GM18858 (cell line): ENCODE measurements around the gene ABCA1.
A peak's percentile ranks its signal among the peaks of the same experiment; 100 is the strongest.
"Not testable (repeated sequence)": the region's sequence is repeated elsewhere in the genome, so short reads cannot be mapped to it uniquely, and the experiment has no call there.

ENCODE experiments used
- ATAC-seq: cut with Tn5 transposase; IDR thresholded peaks from one replicate; pipeline ENCODE4 v1.9.1; 2021; ENCODE audit not compliant: unreplicated experiment

Gene ABCA1

DNA sequence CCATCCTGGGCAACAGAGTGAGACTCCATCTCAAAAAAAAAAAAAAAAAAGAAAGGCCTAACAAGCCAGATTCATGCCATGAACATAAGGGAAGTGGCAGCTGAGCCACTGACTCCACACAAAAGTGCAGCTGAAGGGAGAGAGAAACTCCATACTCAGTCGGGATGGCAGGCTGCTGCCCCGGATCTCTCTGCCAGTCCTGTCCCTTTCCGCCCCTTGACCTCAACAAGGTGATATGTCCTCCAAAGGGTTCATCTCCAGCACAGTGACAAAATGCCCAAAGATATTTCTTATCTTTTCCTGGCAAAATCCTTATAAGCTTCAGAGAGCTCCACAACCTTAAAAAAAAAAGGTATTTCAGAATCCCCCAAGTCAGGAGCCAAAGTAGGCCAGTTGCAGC lies 52.6 kb downstream of the ABCA1 start:
- no peak for ATAC-seq

DNA sequence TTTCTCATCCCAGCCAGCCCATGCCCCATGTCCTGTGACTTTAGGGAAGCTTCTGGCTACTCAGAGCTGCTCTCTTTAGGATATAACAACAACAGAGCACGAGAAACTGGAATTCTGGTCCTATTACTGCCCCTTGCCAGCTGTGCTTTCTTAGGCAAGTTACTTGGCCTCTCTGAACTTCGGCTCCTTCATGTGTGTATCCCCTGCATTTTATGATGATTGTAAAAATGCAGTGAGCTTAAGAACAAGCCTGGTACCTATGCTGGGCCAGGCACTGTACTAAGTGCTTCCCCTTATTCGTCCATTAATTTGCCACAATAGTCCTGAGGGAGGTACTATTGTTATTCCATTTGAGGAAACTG lies 54.5 kb downstream of the ABCA1 start:
- ATAC-seq = no peak

DNA sequence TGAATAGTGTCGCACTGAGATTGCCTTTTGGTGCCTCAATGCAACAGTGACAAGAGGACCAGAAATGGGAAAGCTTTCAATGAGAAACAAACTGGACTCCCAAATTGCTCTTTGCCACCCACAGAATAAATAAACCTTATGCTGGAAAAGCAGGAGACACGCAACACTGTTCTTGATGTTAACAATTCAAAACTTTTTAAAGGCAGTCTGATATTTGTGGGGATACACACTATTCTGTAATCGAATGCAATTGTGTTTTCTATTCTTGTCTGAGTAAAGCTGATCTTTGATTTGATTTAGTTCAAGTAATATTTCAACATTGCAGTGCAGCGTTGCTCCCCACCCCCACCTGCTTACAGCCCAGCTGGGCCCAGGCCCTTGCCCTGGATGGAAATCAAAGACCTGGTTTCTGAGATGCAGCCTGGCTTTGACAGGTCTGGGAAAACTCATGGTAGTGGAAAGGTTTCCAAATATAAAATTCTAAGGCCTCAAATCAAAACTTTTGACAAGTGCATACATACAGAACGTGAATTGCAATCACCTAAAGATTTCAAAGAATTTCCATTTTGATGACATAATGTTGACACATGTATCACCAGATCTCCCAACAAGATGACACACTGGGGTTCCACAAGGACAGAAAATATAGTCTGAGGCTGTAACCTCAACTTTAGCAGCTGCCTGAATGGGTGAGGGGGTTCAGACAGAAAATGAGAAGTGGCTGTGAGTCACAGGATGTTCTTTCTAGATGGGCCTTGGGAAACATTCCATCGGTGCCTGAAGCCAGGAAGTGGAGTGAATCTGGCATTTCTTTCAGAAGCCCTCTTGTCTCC lies 55.1 kb downstream of the ABCA1 start:
- no peak for ATAC-seq

DNA sequence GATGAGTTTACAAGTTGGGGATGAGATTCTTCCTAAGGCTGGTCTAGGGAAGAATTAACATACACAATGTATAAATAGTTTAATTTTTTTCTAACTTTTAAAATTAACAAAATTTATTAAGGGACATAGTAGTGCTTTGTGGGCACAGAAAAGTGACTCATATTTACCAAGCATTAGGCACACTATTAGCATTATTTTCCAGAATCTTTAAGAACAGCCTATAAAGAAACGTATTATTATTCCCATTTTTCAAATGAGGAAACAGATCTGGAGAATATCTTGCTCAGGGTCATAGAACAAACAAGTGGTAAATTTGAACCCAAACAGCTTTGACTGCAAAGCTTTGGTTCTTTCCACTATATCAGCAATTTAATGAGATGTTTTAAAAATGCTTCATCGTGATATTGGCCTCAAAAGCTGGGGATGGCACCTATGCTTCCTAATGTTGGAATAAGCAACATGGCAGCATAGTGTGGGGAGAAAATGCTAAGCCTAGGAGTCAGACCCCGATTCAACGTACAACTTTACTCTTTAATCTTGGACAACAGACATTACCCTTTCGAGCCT lies 55.9 kb downstream of the ABCA1 start:
- ATAC-seq = no peak

DNA sequence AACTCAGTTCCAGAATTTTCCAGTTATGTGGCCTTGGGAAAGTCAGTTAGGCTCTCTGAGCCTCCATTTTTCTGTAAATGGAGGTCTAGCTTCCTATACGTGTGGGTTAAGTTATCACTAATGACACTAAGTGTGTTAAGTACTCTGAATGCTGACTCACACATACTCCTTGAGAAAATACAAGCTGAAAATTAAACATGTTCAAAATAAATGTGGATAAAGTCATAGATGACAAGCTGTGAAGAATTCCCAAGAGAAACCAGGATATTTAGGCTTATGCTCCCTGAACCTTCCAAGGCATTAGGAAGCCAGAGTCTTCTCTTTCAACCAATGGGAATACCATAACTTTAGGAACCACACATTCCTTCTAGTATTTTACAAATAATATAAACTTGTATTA lies 58.1 kb downstream of the ABCA1 start:
- no peak for ATAC-seq

DNA sequence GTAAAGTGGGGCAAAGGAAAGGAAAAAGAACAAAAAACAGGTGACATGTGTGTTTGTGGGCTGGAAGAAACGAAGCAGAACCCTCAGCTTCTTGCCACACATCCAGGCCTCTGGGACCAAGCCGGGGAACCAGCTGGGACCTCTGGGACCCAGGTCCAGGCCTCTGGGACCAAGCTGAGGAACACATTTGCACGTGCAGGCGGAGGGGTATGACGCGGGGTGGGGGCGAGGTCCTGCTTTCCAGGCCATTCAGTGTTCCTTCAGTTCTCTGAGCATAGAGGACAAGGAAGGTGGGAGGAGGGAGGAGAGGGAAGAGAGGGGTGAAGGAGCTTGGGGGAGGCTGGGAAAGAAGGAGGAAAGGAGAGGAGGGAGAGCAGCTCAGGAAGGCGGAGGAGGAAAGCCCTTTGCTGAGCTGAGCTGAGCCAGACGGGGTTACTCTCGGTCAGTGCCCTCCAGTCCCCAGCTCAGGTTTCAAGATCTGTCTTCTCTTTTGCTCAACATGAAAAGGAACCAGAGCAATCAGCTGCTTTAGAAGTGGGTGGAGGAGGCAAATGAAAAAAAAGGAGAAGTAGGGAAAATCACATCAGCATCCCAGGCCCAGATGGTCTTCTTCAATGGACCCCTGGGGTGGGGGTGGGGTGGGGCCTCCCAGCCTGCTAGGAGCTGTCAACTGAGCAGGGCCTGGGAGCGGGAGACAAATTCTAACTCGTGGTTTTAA lies 59.1 kb downstream of the ABCA1 start:
- ATAC-seq = peak; percentile 97

DNA sequence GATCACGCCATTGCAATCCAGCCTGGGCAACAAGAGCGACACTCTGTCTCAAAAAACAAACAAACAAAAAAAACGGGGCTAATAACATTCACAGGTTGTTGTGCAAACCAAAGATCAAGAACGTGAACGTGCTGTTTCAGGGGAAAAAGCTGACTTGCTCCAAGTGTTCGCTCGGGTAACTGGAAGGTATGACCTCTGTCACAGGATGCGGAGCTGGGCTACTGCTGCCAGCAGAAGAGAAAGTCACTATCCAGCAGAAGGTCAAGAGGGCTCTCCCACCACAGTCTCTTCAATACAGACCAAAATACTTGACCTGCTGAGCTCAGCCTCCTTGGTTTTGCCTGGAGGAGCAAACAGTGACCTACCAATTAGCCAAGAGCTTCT lies 59.7 kb downstream of the ABCA1 start:
- ATAC-seq = no peak

DNA sequence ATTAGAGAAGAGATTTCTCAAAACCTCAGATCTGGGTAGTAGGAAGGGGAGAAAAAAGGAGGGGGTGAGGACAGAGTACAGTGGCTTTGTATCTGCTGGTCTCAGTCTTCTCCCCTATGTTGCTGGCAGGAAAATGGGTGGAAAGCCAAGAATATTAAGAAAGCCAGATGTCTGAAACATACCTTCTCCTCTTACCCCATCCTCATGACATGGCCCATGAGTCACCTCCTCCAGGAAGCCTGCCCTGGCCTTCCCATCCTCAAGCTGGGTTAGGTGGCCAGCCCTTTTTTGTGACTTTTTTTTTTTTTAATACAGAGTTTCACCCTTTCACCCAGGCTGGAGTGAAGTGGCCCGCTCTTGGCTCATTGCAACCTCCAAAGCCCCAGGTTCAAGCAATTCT lies 61.8 kb downstream of the ABCA1 start:
- ATAC-seq = no peak

DNA sequence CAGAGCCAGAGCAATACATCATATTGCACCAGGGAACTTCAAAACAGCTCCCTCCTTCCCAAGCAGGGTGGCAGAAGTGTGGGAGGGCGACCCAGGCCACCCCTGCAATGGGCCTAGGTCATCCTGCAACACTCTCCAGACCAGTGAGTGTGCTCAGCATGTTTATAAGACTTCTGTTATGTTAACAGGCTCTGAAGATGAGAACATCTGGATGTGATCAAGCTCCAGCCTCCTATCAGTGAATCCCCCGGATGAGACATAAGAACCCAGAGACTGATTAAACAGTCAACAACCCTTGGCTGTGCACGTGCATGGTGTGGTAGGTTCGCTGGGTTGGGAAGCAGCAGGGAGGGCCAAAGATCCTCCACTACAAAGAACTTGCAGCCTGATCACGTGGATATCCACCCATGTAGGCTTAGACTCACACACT lies 63.3 kb downstream of the ABCA1 start:
- ATAC-seq = no peak

DNA sequence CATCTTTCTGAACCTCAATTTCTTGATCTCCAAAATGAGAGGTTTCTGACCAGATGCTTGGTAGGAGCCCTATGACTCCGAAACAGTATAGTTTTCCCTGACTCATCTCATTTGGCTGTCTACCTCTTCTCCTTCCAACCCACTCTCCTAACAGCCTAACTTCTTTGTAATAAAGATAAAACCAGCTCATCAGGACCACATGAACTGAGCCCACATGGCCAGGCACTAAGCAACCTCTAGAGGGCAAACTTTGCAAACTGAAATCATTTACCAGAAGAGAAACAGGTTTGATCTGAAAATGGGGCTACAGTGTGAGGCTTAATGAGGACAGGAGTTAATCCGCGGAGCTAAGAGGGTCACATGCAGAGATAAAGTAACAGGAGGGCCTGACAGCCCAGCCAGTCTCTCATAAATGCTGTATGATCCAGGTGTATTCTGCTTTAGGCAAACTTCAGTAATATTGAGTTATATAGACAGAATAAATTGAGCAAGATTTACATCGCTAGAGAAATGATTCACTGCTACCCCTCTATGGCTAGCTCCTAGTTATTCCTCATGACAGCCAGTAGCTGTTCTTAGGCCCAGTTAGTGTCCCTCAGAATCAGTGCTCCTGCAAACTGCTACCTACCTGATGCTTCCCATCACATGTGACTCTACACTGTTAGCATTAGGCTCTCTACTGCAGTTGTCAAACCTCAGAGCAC lies 64.6 kb downstream of the ABCA1 start:
- peak; percentile 78 for ATAC-seq

DNA sequence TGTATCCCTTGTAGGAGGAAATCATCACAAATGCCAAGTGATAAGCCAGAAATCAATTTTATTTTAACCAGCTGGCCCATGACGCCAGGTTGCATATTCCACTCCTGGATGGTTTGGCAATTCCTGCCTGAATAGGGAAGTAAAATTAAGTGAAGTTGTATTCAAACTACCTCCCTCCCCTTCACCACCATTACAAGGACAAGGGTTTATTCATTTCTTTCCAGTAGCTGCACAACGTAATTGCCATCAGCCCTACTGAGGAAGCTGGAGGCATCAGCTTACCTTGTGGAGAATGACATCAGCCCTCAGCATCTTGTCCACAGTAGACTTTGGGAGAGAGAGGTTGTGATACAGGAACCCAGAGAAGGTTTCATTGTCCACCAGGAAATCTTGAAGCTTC lies 66.6 kb downstream of the ABCA1 start:
- no peak for ATAC-seq

DNA sequence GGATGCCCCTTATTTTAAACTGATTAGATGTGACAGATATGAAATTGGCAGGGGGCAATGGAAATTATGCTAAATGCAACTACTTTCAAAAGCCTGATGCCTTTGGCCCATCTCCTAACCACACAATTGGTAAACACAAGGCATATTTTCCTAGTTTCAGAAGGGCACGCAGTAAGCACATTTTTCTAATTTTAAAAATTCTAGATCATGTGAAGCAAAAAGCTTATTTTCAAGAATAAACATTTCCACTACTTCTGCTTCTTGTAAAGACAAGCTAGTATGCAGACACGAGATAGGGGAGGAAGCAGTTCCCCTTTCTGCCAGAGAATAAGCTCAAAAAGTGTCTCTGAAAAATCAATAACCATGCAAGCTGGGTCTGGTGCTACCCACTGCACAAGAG lies 67.7 kb downstream of the ABCA1 start:
- no peak for ATAC-seq

DNA sequence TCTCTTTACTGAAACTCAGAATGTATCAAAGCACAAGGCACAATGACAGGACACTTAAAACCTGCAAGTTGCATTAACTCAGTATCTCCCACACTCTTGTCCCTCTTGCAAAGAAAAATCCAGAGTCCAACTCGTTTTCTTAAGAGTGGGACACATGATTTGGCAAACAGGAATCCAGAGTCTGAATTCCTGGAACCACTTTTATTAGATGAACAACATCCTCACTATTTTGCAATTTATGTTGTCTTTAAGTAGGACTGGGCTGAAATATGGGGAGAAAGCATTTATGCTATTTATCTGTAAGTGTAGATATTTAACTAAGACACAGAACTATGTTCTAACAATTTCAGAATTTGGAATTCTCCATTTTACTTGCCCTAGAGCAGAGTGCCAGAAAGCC lies 69.1 kb downstream of the ABCA1 start:
- ATAC-seq = no peak

DNA sequence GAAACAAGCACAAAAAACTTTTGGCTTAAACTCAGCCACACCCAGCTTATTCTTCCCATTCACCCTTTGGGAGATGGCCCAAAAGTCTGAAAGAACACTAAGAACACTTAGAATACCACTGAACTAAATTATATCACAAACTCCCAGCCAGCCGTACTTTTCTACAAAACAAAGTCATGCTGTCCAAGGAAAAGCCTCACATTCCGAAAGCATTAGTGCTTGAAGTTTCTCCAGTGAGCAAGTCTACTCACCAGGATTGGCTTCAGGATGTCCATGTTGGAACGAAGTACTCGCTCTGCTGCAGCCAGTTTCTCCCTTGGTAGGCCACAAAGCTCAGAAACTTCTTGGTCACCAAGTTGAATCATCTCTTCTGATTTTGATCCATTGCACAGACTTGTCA lies 69.7 kb downstream of the ABCA1 start:
- ATAC-seq = no peak

DNA sequence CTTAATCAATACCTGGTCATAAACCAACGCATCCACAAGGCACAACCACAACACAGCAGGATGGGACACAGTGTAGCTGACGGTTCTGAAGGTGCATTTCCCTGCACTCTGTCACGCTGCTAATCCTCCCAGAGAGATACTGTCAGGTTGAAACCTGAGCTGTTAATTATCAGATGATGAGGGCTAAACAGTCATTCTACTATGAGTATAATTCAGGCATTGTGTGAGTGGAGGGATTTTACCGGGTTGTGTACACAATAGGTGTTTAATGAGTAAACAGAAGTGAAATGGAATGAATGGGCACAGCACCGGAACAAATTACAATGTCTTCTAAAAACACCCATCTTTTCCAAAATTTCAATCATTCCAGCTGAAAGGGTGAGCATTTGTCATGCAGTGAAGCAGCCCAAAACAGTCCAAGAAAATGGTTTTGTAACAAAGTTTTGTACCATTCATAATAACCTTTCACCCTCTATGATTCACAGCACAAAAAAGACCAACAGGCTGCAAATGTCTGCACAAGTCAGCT lies 71.5 kb downstream of the ABCA1 start:
- ATAC-seq = no peak

DNA sequence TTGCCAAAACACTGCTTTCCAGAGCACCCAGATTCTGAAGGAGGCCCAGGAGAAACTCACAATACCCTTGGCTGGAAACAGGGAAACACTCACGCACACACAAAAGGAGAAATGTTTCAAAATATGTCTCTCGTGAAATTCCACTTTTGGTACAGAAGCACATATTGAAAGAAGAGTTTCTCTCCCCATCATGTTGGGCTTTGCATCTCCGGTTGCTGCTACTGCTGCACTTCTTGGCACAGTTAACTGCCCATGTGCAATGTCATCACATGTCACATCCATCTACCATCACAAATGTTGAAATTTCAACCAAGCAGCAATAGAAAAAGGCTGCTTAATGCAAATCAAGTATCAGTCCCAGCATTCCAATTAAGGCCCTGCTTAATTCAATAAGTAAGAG lies 72.1 kb downstream of the ABCA1 start:
- no peak for ATAC-seq

DNA sequence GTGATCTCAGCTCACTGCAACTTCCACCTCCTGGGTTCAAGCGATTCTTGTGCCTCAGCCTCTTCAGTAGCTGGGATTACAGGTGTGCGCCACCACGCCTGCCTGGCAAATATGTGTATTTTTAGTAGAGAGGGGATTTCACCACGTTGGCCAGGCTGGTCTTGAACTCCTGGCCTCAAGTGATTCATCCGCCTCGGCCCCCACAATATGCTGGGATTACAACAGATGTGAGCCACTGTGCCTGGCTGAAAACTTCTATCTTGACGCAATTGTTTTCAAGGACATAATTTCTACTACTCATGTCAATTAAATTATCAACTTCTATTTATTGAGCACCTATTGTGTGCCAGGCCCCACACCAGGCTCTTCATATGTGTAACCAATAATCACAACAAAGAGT lies 72.7 kb downstream of the ABCA1 start:
- ATAC-seq = not testable (repeated sequence)

DNA sequence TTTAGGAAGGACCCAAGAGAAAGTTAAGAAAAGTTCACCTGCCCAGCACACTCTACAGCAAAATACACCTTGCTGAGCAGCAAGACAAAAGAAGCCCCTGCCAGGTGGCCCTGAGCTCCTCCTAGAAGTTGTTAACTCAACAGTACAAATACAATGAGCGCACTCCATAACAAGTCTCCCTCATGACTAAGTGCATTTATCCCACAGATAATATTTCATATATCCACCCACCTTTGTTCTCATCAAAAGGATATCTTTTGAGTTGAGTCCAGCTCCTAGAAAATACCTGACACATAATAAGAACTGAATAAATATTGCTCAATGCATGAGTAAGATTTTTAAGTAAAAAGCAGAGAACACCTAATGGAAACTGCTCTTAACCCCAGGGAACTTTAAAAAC lies 73.3 kb downstream of the ABCA1 start:
- ATAC-seq = no peak

DNA sequence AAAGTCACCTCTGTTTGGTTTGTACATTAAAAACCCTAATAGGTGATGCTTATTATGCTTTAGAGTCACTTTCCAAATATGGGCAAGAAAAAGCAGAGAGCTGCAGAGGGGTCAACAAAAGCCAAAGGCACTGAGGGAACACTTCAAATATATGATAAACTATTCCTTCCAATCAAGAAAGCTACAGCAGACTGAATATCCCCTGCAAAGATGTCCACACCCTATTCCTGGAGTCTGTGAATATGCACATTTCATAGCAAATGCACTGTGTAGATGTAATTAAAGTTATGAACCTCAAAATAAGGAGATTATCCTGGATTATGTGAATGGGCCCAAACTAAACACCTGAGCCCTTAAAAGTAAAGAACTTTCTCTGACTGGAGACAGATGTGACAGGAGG lies 74.3 kb downstream of the ABCA1 start:
- no peak for ATAC-seq

DNA sequence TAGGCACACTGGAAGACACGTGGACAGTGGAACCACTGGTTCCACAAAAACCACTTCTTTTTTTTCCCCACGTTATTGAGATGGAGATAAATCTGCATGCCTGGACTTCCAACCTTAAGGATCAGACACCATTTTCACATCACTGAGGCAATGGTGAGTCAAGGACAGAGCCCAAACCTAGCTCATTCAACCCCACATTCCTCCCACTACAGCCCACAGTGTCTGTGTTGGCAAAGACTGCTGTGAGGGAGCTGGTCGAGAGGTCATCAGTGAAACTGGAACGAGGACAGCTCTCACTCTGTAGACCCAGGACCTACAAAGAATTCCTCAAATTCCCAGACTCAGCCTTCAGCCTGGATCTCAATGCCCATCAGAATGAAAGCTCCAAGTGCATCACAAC lies 74.8 kb downstream of the ABCA1 start:
- no peak for ATAC-seq

DNA sequence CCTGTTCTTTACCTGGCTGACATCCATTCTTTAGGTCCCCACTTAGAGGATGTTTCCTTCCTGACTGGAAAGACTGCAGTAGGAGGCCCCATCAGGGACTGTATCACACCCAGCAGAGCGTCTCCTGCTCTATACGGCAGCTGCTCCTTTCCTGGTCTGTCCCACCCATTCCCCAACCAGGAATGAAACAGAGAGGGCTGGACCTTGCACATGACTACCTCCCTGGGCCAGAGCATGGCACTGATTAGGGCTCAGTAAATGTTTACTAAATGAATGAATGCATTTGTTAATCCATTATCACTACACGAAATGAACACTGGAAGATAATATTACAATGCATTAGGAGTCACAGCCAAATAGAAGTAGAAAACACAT lies 76.4 kb downstream of the ABCA1 start:
- no peak for ATAC-seq
